ENCODE data around the gene TNRC6A.

TNRC6A gene

DNA sequence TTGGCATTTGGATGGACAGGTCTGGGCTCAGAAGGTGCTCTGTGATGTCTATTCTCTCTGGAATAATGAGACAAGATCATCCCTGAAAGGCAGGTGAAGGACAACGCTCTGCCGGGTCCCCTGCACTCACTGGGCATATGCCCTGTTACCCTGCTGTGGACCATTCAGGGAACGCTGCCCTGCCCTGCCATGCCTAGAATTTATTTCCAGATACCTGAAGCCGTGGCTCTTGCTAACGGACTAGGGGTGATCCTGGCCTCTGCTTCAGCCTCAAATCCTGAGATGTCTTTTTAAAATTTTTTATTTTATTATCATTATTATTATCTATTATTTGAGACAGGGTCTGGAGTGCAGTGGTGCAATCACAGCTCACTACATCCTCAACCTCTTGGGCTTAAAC lies 120.2 kb downstream of the TNRC6A start:
- Histone ChIP-seq H3F3A (ENCODE audit: insufficient read depth) (no peaks in the 10 kb centered on the region), H3K4me3 (ENCODE audit: insufficient read depth, low read length, poor library complexity, severe bottlenecking) (no peak overlapping the region)
- no peak for TF ChIP-seq EZH2phosphoT487 (conservative IDR thresholded peaks at IDR 0.05; ENCODE audit: low read length)
- TF ChIP-seq, protein P1, sequence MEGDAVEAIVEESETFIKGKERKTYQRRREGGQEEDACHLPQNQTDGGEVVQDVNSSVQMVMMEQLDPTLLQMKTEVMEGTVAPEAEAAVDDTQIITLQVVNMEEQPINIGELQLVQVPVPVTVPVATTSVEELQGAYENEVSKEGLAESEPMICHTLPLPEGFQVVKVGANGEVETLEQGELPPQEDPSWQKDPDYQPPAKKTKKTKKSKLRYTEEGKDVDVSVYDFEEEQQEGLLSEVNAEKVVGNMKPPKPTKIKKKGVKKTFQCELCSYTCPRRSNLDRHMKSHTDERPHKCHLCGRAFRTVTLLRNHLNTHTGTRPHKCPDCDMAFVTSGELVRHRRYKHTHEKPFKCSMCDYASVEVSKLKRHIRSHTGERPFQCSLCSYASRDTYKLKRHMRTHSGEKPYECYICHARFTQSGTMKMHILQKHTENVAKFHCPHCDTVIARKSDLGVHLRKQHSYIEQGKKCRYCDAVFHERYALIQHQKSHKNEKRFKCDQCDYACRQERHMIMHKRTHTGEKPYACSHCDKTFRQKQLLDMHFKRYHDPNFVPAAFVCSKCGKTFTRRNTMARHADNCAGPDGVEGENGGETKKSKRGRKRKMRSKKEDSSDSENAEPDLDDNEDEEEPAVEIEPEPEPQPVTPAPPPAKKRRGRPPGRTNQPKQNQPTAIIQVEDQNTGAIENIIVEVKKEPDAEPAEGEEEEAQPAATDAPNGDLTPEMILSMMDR (IDR thresholded peaks at IDR 0.05; ENCODE audit: insufficient read depth, low read length, poor library complexity, severe bottlenecking): no peak

DNA sequence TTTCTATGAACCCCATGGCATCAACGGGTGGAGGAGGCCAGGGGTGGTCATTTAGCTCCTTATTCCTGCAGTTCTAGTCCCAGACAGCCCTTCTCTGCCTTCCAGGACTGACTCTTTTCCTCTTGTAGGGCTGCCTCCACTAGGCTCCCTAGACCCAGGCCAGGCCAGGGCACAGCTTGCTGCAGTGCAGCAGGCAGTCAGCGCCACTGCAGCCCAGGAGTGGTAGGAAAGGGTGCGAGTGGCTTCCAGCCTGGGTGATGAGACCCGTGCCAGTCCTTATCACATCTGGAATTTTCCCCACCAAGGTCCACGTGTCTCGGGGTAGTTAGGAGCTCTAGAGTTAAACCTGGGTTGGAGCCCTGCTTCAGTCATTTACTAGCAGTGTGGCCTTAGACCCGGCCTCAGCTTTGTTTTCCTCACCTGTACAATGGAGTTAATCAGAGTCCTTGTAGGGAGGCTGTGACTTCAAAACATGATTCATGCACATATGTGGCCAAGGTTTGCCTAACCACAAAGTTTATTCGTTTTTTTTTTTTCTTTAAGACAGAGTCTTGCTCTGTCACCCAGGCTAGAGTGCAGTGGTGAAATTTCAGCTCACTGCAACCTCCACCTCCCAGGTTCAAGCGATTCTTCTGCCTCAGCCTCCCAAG lies 121.0 kb downstream of the TNRC6A start:
- H3K36me3 ChIP-seq (ENCODE audit: low read length): no peaks in the 10 kb centered on the region
- H3K27me3 ChIP-seq (ENCODE audit: low read length): no peaks in the 10 kb centered on the region
- no peak overlapping the region for H3K9ac ChIP-seq (ENCODE audit: low read length)
- TF ChIP-seq, protein P1 (IDR thresholded peaks at IDR 0.05; ENCODE audit: insufficient read depth, low read length, poor library complexity, severe bottlenecking): no peak
- no peak for TF ChIP-seq EZH2phosphoT487 (conservative IDR thresholded peaks at IDR 0.05; ENCODE audit: low read length)
- no peak overlapping the region for H3K4me3 ChIP-seq (ENCODE audit: insufficient read depth, low read length, poor library complexity, severe bottlenecking)
- no peaks in the 10 kb centered on the region for H3K9me2 ChIP-seq (replicated peaks; ENCODE audit: insufficient read depth, low read length)
- H3K79me2 ChIP-seq (ENCODE audit: insufficient read depth, low read length): no peaks in the 10 kb centered on the region
- H3F3A ChIP-seq (ENCODE audit: insufficient read depth): no peaks in the 10 kb centered on the region
- H3K4me2 ChIP-seq (ENCODE audit: low read depth, low read length, poor library complexity, severe bottlenecking): no peak overlapping the region
- H2AFZ ChIP-seq (ENCODE audit: low read depth, low read length, severe bottlenecking): no peak overlapping the region
- H4K20me1 ChIP-seq (ENCODE audit: low read depth, low read length): no peaks in the 10 kb centered on the region
- no peaks in the 10 kb centered on the region for H3K9me3 ChIP-seq (ENCODE audit: insufficient read depth, low read length)
- no peak overlapping the region for H3K27ac ChIP-seq (ENCODE audit: low read depth, low read length)

More for the DNA sequence above, 120.2 kb downstream of the TNRC6A start:
- no peaks in the 10 kb centered on the region for H3K9me3 ChIP-seq (ENCODE audit: insufficient read depth, low read length)
- H3K36me3 ChIP-seq (ENCODE audit: low read length): no peaks in the 10 kb centered on the region
- H2AFZ ChIP-seq (ENCODE audit: low read depth, low read length, severe bottlenecking): no peak overlapping the region
- H3K4me2 ChIP-seq (ENCODE audit: low read depth, low read length, poor library complexity, severe bottlenecking): no peak overlapping the region
- H3K27me3 ChIP-seq (ENCODE audit: low read length): no peaks in the 10 kb centered on the region
- H3K79me2 ChIP-seq (ENCODE audit: insufficient read depth, low read length): no peaks in the 10 kb centered on the region
- H4K20me1 ChIP-seq (ENCODE audit: low read depth, low read length): no peaks in the 10 kb centered on the region
- no peak overlapping the region for H3K27ac ChIP-seq (ENCODE audit: low read depth, low read length)
- H3K9ac ChIP-seq (ENCODE audit: low read length): no peak overlapping the region
- no peaks in the 10 kb centered on the region for H3K9me2 ChIP-seq (replicated peaks; ENCODE audit: insufficient read depth, low read length)

DNA sequence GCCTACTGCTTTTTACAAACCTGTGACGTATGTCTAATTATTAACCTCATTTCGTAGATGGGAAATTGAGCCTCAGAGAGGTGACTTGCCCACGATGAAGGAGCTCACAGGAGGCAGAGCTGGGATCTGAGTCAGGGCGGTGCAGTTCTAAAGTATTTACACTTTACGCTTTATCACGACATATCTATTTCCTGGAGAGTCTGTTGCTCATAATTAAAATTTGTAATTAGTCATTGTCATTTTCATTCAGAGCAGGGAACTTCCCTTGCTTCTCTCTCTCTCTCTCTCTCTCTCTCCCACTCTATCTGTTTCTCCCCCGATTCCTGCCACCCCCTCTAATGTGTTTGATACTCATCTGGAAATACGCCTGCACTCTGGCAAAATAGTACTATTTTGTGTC lies 122.2 kb downstream of the TNRC6A start:
- no peaks in the 10 kb centered on the region for H3K79me2 ChIP-seq (ENCODE audit: insufficient read depth, low read length)
- no peak overlapping the region for H3K4me2 ChIP-seq (ENCODE audit: low read depth, low read length, poor library complexity, severe bottlenecking)
- H3F3A ChIP-seq (ENCODE audit: insufficient read depth): no peaks in the 10 kb centered on the region
- no peak overlapping the region for H3K27ac ChIP-seq (ENCODE audit: low read depth, low read length)
- H3K36me3 ChIP-seq (ENCODE audit: low read length): no peaks in the 10 kb centered on the region
- no peak overlapping the region for H3K4me3 ChIP-seq (ENCODE audit: insufficient read depth, low read length, poor library complexity, severe bottlenecking)
- H3K9me3 ChIP-seq (ENCODE audit: insufficient read depth, low read length): no peaks in the 10 kb centered on the region
- H3K9me2 ChIP-seq (replicated peaks; ENCODE audit: insufficient read depth, low read length): no peaks in the 10 kb centered on the region
- TF ChIP-seq, protein P1 (IDR thresholded peaks at IDR 0.05; ENCODE audit: insufficient read depth, low read length, poor library complexity, severe bottlenecking): no peak
- TF ChIP-seq EZH2phosphoT487 (conservative IDR thresholded peaks at IDR 0.05; ENCODE audit: low read length): no peak
- no peaks in the 10 kb centered on the region for H3K27me3 ChIP-seq (ENCODE audit: low read length)
- no peak overlapping the region for H3K9ac ChIP-seq (ENCODE audit: low read length)
- H2AFZ ChIP-seq (ENCODE audit: low read depth, low read length, severe bottlenecking): no peak overlapping the region
- no peaks in the 10 kb centered on the region for H4K20me1 ChIP-seq (ENCODE audit: low read depth, low read length)

All from SU-DHL-6 (cell line).